Activated naive CD8-positive, alpha-beta T cell treated with anti-CD3 and anti-CD28 coated beads, Interleukin-2, amount 50 U/mL, for 16 hours (primary cell): Measurements from ENCODE around the gene CORO1C.

Source experiments
- DNase-seq: peaks from one replicate; pipeline ENCODE4 v3.0.0-alpha.2; 2020; ENCODE audit warnings: low read depth, low spot score

The CORO1C gene

DNA sequence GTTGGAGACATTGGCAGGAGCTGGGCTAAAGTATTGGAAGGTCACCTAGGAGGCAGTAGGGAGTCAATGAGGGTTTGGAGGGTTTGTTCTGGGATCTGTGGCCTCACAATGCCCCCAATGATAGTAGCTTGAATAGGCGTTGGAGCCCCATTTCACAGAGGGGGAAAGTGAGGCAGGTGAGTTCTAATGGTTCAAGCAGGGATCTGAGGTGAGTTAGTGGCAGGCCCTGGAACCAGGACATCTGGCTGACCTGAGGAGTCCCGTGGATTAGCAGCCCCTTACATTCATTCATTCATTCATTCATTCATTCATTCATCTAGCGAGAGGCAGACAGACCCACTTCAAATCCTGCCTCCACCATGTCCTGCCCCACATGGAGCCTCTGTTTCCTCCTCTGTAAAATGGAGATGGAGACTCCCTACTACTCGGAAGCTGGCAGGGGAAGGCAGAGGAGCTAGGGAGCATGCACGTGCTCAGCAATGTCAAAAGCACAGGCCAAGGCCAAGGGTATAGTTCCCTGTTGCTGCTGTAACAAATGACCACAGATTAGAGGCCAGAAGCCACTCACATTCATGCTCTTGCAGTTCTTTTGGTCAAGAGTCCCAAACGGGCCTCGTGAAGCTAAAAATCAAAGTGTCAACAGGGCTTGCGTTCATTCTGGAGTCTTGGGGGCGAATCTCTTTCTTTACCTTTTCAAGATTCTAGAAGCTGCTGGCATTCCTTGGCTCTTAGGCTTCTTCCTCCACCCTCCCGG is 131.2 kb downstream of the CORO1C start:
- no peak for DNase-seq

DNA sequence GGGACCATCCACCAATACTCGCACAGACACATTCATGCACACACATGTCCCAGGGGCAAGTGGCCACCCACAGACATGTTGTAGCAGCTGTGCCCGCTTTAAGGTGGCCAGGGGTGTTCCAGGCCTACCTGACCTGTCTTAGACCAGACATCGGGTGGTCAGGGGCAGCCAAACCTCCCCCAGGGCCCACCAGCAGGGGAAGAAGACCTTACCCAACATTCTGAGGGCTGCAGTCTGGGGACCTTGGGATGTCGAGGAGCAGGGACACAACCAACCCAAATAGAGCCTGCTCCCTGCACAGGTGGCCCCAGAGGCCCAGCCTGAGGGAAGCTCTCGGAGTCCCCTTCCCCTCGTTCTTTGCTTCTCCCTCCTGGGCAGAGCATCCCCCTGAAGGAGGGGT is 131.8 kb downstream of the CORO1C start:
- no peak for DNase-seq

DNA sequence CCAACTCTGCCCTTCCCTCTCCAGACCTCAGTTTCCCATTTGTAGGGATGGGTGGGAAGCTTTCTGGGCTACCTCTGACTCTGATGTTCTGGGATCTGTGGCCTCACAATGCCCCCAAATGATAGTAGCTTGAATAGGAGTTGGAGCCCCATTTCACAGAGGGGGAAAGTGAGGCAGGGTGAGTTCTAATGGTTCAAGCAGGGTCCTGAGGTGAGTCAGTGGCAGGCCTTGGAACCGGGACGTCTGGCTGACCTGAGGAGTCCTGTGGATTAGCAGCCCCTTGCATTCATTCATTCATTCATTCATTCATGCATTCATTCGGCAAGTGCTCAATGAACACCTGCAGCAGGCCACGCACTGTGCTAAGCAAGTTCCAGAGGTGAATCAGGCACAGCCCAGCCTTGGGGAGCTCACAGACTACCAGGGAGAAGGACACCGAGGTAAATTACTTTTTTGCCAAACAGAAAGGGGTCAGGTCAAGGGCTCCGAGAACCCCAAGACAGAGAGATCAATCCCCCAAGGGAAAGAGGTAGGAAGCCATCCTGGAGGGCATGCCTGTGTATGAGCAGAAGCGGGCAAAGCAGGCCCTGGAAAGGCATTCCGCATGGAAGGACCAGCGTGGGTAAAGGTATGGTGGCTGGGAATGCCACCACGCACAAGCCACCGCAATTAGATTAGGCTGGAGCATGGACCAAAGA is 132.6 kb downstream of the CORO1C start:
- no peak for DNase-seq

DNA sequence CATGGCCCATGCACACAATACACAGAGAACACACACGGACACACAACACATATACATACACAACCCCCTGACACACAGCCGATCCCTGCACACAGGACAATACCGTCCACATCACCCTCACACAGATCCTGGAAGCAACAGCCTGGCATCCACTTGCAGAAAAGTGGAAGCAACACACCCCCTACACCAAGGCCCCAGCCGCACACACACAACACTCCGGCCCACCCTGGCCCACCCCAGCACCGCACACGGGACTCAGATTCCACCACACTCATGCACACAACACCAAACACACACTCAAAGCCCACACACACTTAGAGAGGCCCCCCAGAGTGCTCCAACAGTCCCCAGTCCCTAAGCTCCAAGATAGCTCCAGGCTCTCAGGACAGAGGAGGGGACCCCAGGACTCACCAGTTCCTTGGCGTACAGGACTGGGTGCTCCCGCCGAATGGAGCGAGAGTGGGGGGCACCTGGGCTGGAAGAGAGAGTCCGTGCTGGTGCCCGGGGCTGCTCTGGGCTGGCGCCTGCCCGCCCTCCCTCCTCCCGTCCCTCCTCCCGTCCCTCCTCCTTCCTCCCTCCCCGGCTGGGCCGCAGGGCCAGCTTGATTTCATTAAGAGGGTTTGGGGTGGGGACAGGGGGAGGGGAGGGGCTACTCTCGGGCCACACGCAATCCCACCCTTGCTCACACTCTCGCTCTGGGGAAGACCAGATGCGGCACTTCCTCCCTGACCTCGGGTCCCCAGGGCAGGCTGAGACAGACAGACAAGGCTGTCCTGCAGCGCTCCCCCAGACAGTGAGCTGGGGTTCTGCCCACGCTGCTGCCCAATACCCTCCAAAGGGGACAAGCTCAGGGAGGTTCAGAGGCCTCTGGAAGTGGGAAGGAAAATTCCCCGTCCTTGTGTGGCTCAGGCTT is 133.5 kb downstream of the CORO1C start, which contains the start of gene TMEM119:
TMEM119 (minus strand) TSS at position 526 of the 913 bp plus-strand sequence. CDS start 5,701 bp downstream, outside the sequence.
- no peak for DNase-seq

- DNase-seq: no peak
These were observed 134.3 kb downstream of the CORO1C start for GRCh38 chr12:108596854-108597558.

GRCh38 chr12:108595711-108596647 is 135.3 kb downstream of the CORO1C start:
- no peak for DNase-seq
